CD14-positive monocyte (primary cell): Measurements from ENCODE around the gene COL13A1. TPM values are rescaled to one million over a fixed set of nuclear protein-coding genes. Genes with fewer than 3 reads are reported as not detected.

Experiments used
- DNase-seq, 3 donors: peaks; one replicate each; pipeline ENCODE4 v3.0.0-alpha.2; 2011 to 2022
- H2AFZ ChIP-seq: 2 replicates; pipeline ENCODE4 v1.6.0; 2012; ENCODE audit warnings: mild to moderate bottlenecking, low read depth, low read length, inconsistent platforms; ENCODE audit not compliant: insufficient read depth, poor library complexity, severe bottlenecking
- H3K27ac ChIP-seq, 2 donors: 1 replicate in 1 of 2; 2 replicates in 1 of 2; pipeline ENCODE4 v1.5.1; 2012 to 2013; ENCODE audit warnings: low read length in 2 of 2, control low read depth in 1 of 2, inconsistent platforms in 1 of 2, low read depth in 1 of 2, mild to moderate bottlenecking in 1 of 2
- H3K27me3 ChIP-seq, 2 donors: one replicate each; pipeline versions ENCODE4 v1.6.0 to v1.6.1; 2011 to 2013; ENCODE audit warnings: low read length in 2 of 2; ENCODE audit not compliant: control insufficient read depth in 2 of 2, insufficient read depth in 2 of 2
- H3K36me3 ChIP-seq, 2 donors: replicated peaks in 1 of 2; 1 replicate in 1 of 2; 2 replicates in 1 of 2; pipeline versions ENCODE4 v1.5.1 to v1.6.1; 2012 to 2013; ENCODE audit warnings: low read length in 2 of 2, control low read depth in 1 of 2, inconsistent platforms in 1 of 2, mild to moderate bottlenecking in 1 of 2; ENCODE audit not compliant: insufficient read depth in 2 of 2, control insufficient read depth in 1 of 2
- H3K4me1 ChIP-seq, 2 donors: 1 replicate in 1 of 2; 2 replicates in 1 of 2; pipeline versions ENCODE4 v1.5.1 to v1.6.1; 2012 to 2013; ENCODE audit warnings: low read length in 2 of 2, control low read depth in 1 of 2, inconsistent platforms in 1 of 2, mild to moderate bottlenecking in 1 of 2, moderate library complexity in 1 of 2; ENCODE audit not compliant: insufficient read depth in 2 of 2, control insufficient read depth in 1 of 2
- H3K4me2 ChIP-seq: replicated peaks from 2 replicates; pipeline ENCODE3; 2012; ENCODE audit warnings: low read length, moderate library complexity, mild to moderate bottlenecking; ENCODE audit not compliant: poor library complexity, severe bottlenecking; ENCODE audit errors: extremely low read depth
- H3K4me3 ChIP-seq, 3 experiments: fragments of 200-600 bp in 1 of 3; sonication (generic) in 1 of 3; replicated peaks in 1 of 3; 1 replicate in 2 of 3; 2 replicates in 1 of 3; pipeline ENCODE4 v1.5.1; 2011 to 2013; ENCODE audit warnings: low read length in 3 of 3, mild to moderate bottlenecking in 3 of 3, control low read depth in 2 of 3, low read depth in 2 of 3, inconsistent platforms in 1 of 3, moderate library complexity in 1 of 3
- H3K79me2 ChIP-seq: 2 replicates; pipeline ENCODE4 v1.6.0; 2012; ENCODE audit warnings: mild to moderate bottlenecking, control low read depth, inconsistent platforms, low read length, moderate library complexity; ENCODE audit not compliant: insufficient read depth
- H3K9ac ChIP-seq: 2 replicates; pipeline ENCODE4 v1.6.0; 2017; ENCODE audit warnings: low read length, mild to moderate bottlenecking; ENCODE audit not compliant: insufficient read depth, poor library complexity, severe bottlenecking
- H3K9me3 ChIP-seq, 2 donors: replicated peaks in 1 of 2; 1 replicate in 1 of 2; 2 replicates in 1 of 2; pipeline versions ENCODE4 v1.5.1 to v1.6.1; 2012 to 2013; ENCODE audit warnings: low read length in 2 of 2, control low read depth in 1 of 2; ENCODE audit not compliant: control insufficient read depth in 1 of 2, insufficient read depth in 1 of 2
- H4K20me1 ChIP-seq: 2 replicates; pipeline ENCODE4 v1.6.0; 2012; ENCODE audit warnings: mild to moderate bottlenecking, low read length, control low read depth, moderate library complexity; ENCODE audit not compliant: insufficient read depth
- H3K27ac Mint-ChIP-seq, 7 donors: one replicate each; pipeline ENCODE4 v1.8.0; 2020; ENCODE audit warnings: mild to moderate bottlenecking in 7 of 7, mixed read lengths in 7 of 7, moderate library complexity in 6 of 7, inconsistent platforms in 2 of 7
- H3K27me3 Mint-ChIP-seq, 3 donors: one replicate each; pipeline ENCODE4 v1.8.0; 2021 to 2022; ENCODE audit warnings: low read depth in 3 of 3, mild to moderate bottlenecking in 3 of 3, mixed read lengths in 3 of 3, moderate library complexity in 3 of 3, inconsistent platforms in 1 of 3
- H3K36me3 Mint-ChIP-seq, 2 donors: one replicate each; pipeline ENCODE4 v1.8.0; 2020; ENCODE audit warnings: mixed read lengths in 2 of 2, inconsistent platforms in 1 of 2, mild to moderate bottlenecking in 1 of 2
- H3K4me1 Mint-ChIP-seq: one replicate; pipeline ENCODE4 v1.8.0; 2020; ENCODE audit warnings: mild to moderate bottlenecking, mixed read lengths
- H3K4me3 Mint-ChIP-seq, 2 donors: one replicate each; pipeline ENCODE4 v1.8.0; 2020; ENCODE audit warnings: mild to moderate bottlenecking in 2 of 2, mixed read lengths in 2 of 2, moderate library complexity in 1 of 2
- H3K9me3 Mint-ChIP-seq, 7 donors: one replicate each; pipeline ENCODE4 v1.8.0; 2020 to 2022; ENCODE audit warnings: mixed read lengths in 7 of 7, mild to moderate bottlenecking in 6 of 7, moderate library complexity in 6 of 7, inconsistent platforms in 2 of 7
- CTCF ChIP-seq: fragments of 200-600 bp; IDR thresholded peaks from one replicate; pipeline ENCODE4 v1.8.0; 2022; ENCODE audit warnings: antibody characterized with exemption, mild to moderate bottlenecking
- whole genome bisulfite sequencing: methylation state at CpG from one replicate; pipeline ENCODE4 v1.1.5; 2013; ENCODE audit warnings: missing lambda C conversion rate; ENCODE audit not compliant: insufficient coverage; 5-methylcytosine and 5-hydroxymethylcytosine counted together
- intact Hi-C, 2 donors: fragments of 100-400 bp; cut with micrococcal nuclease; formaldehyde crosslinking; loops; one replicate each; pipeline versions ENCODE4 v1.15.0 to v1.15.1; 2023
- polyA plus RNA-seq, 3 donors: library from polyadenylated mRNA; depleted of rRNA in 1 of 3; unstranded in 2 of 3; stranded (reverse) in 1 of 3; fragments of 300-500 nt in 2 of 3; fragments of >200 nt in 1 of 3; fragmentation: Illumina TruSeq in 2 of 3; gene quantifications; 1 replicate in 2 of 3; 2 replicates in 1 of 3; pipeline ENCODE4 v1.2.3, GENCODE V29; 2012 to 2021

The COL13A1 gene
- polyA plus RNA-seq, 3 donors, result not detected

GRCh38 chr10:69914398-69915214 is 112.9 kb downstream of the COL13A1 start:
- H3K27me3 ChIP-seq, result no peaks in the 10 kb centered on the region
- no peaks in the 10 kb centered on the region for H3K9me3 Mint-ChIP-seq
- no peaks in the 10 kb centered on the region for H3K4me1 ChIP-seq
- H3K9ac ChIP-seq, result no peak overlapping the region
- H3K27ac Mint-ChIP-seq, result no peak overlapping the region
- peak; percentile 13 to 40 (median 25) for DNase-seq
- H3K4me2 ChIP-seq, result no peak overlapping the region
- H3K9me3 ChIP-seq, result no peaks in the 10 kb centered on the region
- H3K36me3 ChIP-seq, result no peaks in the 10 kb centered on the region
- H3K36me3 Mint-ChIP-seq, result no peaks in the 10 kb centered on the region
- no peaks in the 10 kb centered on the region for H4K20me1 ChIP-seq
- H3K79me2 ChIP-seq, result no peaks in the 10 kb centered on the region
- no peak overlapping the region for H3K27ac ChIP-seq
- intact Hi-C loops, result no loop called here
- H3K27me3 Mint-ChIP-seq, result peaks cover 5 to 9% (median 6%) of the 10 kb centered on the region in 3 donors
- no peak overlapping the region for H3K4me3 Mint-ChIP-seq
- 35% methylated on average over 7 of the region's 13 CpGs for WGBS
- H3K4me1 Mint-ChIP-seq, result no peaks in the 10 kb centered on the region
- TF ChIP-seq CTCF, result peak; percentile 91
- H3K4me3 ChIP-seq, result no peak overlapping the region
- no peak overlapping the region for H2AFZ ChIP-seq

GRCh38 chr10:69915215-69915560 is 113.5 kb downstream of the COL13A1 start:
- Mint-ChIP-seq H3K4me3 (no peak overlapping the region), H3K9me3 (no peaks in the 10 kb centered on the region), H3K4me1 (no peaks in the 10 kb centered on the region), H3K27me3 (peaks cover 5 to 9% (median 6%) of the 10 kb centered on the region in 3 donors), H3K27ac (no peak overlapping the region), H3K36me3 (no peaks in the 10 kb centered on the region)
- no peak for TF ChIP-seq CTCF
- Histone ChIP-seq H3K4me2 (no peak overlapping the region), H3K4me3 (no peak overlapping the region), H3K27ac (no peak overlapping the region), H3K9me3 (no peaks in the 10 kb centered on the region), H4K20me1 (no peaks in the 10 kb centered on the region), H3K79me2 (no peaks in the 10 kb centered on the region), H3K36me3 (no peaks in the 10 kb centered on the region), H3K4me1 (no peaks in the 10 kb centered on the region), H2AFZ (no peak overlapping the region), H3K27me3 (no peaks in the 10 kb centered on the region), H3K9ac (no peak overlapping the region)
- intact Hi-C loops, result no loop called here
- no peak for DNase-seq
- WGBS, result 100% methylated on average over 3 of the region's 3 CpGs
